ENCODE data around the gene SLC17A3.

Gene SLC17A3

DNA sequence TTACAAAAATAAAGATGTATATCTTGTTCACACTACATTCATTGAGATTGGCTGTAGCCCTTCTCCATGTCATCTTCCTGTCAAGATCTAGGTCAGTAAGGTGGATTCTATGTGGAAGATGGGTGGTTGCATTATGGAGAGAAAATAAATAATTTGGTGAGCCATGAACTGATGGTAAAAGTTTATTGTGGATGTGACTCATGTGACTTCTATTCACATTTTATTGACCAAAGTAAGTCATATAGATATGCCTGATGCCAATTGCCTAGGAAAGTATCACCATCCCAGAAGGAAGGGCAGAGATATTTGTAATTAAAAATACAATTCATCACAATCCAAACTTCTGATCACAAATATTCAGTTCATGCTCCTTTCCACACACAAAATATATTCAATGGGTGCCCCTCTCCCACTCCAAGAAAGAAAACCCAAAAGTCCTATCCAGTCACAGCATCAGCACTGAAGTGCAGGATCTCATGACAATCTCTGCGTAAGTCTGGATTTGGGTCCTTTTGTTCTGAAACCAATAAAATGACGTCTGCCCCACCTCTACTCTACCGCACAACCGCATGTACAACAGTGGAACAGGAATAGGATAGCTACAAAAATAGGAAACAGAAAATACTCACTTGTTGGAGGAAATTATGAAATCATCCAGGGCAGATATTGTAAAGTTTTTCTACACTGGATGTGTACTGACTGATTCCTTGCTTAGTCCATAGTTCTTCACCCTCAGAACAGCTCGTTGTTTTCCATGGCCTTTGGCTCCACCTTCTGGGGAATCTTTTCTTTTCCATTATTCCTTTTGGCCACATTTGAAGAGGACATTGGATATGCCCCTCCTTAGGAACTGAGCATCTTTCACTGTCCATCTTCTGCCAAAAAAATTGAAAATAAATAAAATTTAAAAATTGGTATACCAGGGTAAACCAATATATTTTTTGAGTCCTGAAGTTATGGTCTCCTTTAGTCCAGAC is 16.1 kb upstream of the SLC17A3 start:
- DNase-seq (ENCODE audit: low spot score), result no peak

DNA sequence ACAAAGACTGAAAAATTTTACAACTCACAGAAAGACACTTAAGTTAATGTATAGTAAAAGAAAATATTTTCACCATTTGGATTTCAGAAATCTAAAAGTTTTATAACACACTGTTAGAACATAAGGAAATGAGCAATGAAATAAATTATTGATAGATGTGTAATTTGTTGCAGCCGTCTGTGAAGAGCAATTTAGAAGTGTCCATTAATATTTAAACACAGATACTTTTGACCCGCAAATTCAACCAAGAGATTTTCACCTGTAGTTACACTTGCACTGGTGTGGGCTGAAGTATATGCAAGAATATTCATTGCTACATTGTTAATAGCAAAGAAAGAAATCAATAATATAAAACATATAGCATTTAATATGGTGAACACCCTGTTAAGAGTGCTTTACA is 14.6 kb upstream of the SLC17A3 start:
- no peak for DNase-seq (ENCODE audit: low spot score)

DNA sequence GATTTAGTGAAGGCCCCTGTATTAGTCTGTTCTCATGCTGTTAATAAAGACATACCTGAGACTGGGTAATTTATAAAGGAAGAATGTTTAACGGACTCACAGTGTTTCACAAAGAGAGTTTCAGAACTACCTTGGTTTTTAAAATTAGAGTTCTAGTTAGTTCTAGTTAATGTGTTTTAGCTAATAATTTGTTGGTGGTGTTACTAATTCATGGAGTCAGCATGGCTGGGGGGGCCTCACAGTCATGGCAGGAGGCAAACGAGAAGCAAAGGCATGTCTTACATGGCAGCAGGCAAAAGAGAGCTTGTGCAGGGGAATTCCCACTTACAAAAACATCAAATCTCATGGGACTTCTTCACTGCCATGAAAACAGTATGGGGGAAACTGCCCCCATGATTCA is 12.0 kb upstream of the SLC17A3 start:
- no peak for DNase-seq (ENCODE audit: low spot score)

DNA sequence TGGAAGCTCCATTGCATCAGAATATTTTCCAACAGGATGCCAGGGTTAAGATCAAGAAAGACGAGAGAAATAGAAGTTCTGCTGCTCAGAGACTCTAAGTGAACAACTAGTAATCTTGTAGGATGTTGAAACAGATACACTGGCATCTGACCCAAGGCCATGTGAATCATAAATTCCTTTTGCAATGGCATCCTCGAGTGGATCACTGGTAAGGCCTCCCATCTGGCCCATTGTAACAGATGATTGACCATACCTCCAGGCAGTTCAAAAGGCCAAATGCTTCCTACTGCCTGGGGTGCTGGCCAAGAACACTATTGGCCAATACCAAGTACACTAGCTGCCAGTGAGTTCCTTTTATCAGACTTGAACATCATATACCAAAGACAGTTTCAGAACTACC is 9.9 kb upstream of the SLC17A3 start:
- DNase-seq (ENCODE audit: low spot score), result no peak

DNA sequence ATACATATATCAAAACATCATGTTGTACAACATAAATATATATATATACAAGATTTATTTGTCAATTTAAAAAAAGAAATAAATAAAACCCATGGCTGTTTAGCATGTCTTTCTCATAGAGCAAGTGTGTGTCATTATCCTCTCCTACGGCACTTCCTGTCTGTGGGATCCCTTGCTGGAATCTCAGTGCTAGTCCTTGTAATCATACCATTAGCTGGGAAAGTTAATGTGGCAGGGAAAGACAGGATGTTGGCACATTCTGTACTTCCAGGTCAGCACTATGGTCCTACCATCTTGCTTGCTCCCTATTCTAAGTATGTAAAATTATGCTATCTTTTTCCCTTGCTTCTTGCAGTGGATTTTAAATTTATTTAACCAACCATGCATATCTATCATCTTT is 9.5 kb upstream of the SLC17A3 start:
- DNase-seq (ENCODE audit: low spot score), result no peak

DNA sequence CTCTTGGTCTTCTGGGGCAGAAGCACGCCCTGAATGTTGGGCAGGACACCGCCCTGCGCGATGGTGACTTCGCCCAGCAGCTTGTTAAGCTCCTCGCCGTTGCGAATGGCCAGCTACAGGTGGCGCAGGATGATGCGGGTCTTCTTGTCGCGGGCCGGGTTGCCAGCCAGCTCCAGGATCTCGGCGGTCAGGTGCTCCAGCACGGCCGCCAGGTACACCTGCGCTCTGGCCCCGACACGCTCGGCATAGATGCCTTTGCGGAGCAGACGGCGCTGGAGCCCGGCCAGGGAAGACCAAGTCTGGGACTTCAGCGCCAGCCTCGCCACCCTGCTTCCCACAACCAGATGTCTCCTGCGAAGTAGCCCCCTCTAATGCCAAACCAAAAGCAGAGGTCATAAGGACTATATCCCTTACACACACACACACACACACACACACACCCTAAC is 8.0 kb upstream of the SLC17A3 start:
- peak; percentile 54 for DNase-seq (ENCODE audit: low spot score)

DNA sequence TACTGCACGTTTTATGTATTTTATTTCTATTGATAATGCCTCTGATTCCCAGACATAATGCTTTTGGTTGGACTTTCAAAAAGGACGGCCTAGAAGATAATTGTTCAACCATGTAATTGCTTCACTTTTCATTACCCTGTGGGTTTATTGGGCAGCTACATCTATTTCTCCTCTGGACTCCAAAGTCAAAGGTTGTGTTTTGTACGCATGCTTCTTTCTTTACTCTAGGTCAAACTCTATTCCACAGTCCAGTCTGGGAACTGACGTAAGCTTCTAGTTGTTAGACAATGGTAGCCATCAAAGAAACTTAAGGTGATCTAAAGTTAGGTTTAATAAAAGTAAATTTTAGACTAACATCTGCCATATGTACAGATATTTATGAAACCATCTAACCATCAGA is 6.6 kb upstream of the SLC17A3 start:
- DNase-seq (ENCODE audit: low spot score), result no peak

DNA sequence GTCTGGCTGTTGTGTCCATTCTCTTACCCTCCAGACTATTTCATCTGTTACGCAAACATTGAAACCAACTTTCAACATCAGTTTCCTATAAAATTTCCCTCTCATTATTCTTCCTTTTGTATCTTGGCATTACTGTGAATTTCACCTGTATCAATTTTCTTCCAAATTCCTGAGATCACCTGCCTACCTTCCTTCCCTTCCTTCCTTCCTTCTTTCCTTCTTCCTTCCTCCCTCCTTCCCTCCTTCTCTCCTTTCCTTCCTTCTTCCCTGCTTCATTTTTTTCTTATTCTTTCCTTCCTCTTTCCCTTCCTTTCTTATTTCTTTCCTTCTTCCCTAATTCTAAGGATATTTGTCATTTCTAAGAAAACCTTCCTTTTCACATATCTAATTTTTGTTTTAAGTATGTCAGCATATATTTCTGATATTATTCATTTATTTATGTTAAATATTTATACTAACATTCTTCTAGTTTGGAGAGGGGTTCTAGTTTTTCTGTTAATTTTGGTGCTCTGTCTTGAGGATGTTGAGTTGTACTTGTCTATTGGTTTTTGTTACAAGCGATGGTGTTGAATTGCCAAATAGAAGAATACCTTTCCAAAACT is 4.8 kb upstream of the SLC17A3 start:
- DNase-seq (ENCODE audit: low spot score), result no peak

DNA sequence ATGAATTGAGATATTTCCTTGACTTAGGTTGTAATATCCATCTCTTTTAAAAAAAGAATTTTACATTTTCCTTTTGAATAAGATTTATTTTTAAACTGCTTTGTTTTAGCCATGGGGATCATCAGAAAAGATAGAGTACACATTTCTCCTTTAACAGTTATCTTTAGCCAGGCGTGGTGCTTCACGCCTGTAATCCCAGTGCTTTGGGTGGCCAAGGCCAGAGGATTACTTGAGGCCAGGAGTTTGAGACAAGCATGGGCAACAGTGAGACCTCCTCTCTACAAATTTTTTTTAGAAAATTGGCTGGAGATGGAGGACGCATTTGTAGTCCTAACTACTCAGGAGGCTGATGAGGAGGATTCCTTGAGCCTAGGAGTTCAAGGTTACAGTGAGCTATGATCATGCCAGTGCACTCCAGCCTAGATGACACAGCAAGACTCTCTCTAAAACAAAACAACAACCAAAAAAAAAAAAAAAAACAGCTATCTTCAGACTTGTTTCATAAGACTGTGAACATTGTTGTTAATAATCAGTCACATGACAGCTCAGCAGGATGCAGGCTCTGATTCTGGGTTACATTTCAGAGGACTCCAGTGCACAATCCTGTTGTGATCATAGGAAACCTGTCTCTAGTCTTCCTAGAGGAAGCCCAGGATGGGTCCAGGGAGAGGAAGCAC is 2.0 kb upstream of the SLC17A3 start:
- no peak for DNase-seq (ENCODE audit: low spot score)

DNA sequence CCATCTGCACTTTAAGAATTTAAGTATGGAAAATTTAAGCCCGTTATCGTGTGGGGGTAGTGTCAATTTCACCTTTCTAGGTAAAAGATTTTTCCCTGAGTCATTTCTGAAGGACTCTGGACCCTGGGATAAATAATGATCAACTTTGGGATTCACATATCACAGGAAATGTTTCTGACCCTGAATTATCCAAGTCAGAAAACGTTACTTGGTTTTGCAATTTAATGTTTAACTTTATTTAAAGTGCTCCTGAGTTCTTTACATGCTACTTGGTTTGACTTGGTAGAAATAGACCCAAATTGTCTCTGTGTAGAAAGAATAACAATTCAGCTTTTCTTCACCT is 1.5 kb upstream of the SLC17A3 start:
- DNase-seq (ENCODE audit: low spot score), result no peak

DNA sequence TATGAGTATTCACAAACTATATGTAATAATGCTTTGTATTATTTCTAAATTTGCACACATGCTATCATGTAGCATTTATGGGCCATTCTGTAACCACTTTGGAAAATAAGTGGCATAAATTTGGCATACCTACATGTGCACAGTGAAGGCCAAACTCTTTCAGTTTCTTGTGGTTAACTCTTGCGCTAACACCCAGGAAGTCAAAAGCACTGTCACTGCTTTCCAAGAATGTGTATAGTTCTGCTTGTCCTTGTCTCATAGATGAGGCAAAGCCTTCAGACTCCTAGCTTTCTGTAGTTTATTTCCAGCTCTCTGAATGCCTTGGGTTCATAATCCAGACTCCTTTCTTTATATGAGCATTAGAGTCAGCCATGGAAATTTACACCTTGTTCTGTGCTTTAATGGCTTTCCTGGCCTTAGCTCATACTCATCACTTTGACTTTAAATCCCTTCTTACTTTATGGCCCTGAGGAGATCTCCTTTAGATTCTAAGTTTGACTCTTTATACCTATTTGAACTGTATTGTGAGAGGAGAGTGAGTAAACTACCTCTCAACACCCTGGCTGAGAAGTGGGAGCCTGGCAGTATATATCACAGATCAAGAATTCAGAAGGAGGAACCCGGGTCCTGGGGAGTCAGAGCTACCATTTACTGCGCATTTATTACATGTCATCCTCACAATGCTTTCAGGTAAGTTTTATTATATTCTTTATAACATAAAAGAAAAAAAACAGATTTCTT is 949 bp upstream of the SLC17A3 start:
- DNase-seq (ENCODE audit: low spot score), result no peak

DNA sequence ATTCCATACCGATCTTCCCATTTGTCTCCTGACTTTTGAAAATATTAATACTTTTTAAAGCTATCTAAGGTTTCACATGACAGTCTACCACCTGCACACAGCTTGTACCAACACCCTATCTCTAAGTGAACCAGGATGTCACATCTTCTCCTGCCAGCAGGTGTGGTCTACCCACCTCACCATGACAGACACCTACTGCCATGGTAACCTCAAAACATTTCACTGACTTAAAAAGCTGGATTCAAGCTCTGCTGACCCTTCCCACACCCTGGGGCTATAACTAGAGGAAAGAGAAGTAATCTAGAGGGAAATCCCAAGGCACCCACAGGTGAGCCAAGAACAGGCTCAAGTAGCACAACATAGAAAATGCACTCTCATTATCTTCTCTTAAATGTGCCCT is 1.2 kb downstream of the SLC17A3 start:
- DNase-seq (ENCODE audit: low spot score), result peak; percentile 3

DNA sequence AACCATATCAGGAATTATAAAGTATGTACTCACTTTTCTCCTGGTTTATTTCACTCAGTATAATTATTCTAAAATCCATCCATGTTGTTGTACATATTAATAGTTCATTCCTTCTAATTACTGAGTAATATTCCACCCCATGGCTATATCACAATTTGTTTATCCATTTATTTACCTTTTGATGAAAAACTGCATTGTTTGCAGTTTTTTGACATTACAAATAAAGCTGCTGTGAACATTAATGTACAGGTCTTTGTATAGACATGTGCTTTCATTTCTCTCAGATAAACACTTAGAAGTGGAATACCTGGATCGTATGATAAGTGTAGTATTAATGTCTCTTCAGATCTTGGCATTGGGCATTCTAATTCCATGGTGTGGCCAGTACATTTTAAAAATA is 4.2 kb downstream of the SLC17A3 start:
- DNase-seq (ENCODE audit: low spot score), result no peak

DNA sequence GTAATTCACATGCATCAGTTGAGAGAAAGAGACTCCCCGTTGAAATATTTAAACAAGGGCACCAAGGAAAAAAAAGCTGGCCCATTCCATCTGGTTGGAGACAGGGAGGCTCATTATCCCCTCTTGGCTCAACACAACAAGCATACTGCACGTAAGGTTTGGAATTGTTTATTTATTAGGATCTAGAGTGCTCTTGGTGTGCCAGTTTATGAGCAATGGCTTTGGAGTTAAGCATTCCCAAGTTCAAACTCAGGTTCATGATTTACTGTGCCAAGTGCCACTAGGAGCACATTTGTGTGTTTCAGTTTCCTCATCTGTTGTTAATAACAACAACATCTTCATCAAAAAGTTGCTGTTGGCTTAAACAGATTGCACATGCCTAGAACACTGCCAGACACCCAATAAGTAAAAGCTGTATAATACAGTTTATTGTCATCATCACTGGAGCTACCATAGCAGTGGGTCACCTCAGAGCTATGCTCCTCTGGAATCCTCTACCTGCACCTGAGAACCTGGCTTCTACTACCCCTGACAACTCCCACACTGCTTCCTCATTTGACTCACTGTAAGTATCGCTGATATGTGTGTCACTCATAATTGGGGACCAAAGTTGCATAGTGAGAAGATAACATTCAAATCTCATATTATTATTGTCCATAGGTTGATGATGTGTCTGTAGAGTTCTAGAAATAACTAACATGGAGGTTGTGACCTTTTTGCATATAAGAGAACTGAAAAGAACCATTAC is 5.4 kb downstream of the SLC17A3 start:
- no peak for DNase-seq (ENCODE audit: low spot score)

DNA sequence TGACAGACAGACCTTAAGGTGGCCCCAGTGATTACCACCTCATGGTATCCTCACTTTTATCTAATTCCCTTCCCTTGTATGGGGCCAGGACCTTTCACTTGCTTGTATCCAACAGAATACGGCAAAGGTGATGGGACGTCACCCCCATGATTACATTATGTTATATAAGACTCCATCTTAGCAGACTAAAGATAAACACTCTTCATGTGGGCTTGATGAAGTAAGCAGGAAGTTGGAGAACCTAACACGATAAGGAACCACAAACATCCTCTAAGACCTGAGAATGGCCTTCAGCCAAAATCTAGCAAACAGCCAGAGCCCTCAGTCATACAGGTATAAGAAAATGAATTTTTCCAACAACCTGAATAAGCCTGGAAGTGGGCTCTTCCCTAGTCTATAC is 8.0 kb downstream of the SLC17A3 start:
- peak; percentile 48 for DNase-seq (ENCODE audit: low spot score)

DNA sequence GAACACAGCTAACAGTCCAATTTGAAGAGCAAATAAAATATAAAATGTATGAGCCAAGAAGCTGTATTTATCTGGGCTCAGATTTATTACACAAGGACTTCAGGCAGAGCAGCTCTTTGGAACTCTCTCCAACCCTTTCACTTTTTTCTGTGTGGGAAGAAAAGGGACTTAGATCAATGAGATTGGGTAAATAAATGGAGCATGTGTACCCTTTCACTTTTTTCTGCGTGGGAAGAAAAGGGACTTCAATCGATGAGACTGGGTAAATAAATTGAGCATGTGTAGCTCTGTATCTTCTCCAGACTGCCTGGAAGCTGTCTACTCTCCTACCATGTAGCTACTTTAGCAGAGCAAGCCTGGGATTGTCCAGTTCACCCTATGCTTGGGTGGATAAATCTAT is 10.7 kb downstream of the SLC17A3 start:
- no peak for DNase-seq (ENCODE audit: low spot score)

DNA sequence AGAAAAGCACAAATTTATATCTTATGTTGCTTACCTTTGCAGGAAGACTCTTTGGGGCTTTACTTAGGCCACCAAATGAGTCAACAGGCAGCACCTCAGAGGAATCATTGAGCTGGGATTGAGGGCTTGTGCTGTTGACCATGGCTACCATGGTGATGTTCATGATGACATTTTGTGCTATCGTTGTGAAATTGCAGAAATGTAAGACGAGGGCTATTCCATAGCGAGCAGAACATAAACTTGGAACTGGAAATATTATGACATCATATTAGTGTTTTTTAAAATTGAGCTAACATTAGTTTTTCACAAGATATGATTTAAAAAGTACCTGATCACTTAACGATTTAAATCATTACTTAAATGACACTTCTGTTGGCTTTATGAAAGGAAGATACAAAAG is 11.8 kb downstream of the SLC17A3 start:
- no peak for DNase-seq (ENCODE audit: low spot score)

DNA sequence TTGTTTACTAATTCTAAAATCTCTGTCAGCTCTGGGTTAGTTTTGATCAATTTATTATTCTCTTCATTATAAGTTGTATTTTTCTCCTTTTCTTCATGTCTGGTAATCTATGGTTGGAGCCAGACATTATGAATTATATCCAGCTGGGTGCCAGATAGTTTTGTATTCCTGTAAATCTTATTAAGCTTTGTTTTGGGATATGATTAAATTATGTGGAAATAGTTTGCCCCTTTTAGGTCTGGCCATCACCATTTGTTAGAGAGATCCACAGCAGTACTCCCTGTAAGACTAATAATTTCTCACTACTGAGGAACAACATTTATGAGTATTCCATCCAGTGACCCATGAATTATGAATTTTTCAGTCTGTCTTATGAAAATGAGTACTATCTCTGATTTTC is 21.3 kb downstream of the SLC17A3 start:
- DNase-seq (ENCODE audit: low spot score), result no peak

DNA sequence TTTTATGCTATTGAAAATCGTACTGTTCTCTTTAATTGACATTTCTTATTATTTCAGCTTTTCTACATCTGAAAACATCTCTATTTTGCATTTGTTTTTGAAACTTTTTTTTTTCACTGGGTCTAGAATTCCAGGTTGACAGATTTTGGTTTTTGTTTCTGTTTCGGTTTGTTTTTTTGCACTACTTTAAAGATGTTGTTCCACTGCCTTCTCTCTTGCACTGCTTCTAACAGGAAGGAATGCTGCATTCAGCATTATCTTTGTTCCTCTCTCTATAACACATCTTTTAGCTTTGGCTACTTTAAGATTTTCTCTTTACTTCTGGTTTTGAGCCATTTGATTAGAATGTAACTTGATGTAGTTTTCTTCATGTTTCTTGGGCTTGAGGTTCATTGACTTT is 22.1 kb downstream of the SLC17A3 start:
- DNase-seq (ENCODE audit: low spot score), result no peak

DNA sequence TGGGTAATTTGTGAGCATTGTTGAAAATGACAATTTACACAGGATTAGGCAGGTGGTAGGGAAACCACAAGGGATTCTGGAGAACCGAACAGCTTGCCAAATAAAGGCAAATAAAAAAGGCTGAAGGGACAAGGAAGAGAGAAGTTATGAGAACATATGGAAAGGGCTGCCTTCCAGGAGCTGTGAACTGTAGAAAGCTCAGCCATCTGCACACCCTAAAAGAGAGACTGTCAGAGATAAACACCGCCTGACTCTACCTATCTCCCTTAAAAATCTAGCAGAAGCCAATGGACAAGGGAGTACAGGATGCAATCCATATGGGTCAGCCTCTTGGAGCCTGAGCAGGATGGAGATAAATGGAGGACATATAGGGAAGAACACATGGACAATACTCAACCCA is 29.5 kb downstream of the SLC17A3 start:
- no peak for DNase-seq (ENCODE audit: low spot score)

DNA sequence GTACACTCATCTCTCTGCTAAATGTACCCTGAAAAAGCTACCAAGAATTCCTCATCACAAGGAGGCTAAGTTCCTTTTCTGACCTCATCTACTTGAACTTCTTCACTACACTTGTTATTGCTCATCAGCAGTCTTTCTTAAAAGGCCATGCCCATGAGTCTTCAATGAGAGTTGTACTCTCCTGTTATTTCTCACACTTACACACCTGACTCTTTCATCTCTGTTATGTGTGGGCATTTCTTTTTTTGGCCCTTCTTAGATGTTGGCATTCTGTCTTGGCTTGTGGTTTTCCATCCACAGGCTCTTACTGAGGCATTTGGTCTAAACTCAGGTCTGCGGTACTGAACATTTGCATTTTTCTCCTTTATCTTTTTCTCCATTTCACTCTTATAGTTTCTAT is 31.5 kb downstream of the SLC17A3 start:
- DNase-seq (ENCODE audit: low spot score), result no peak
